G401.6 (cell line): ENCODE measurements around the gene PIKFYVE.
"Not testable (repeated sequence)": the region's sequence is repeated elsewhere in the genome, so short reads cannot be mapped to it uniquely, and the experiment has no call there.

ENCODE experiments used
- FAIRE-seq: peaks from 2 replicates; lab custom pipeline; 2012; peaks lifted over from hg19 to GRCh38; lab: Jason Lieb, UNC

The PIKFYVE gene

GRCh38 chr2:208300847-208301618 is 35.0 kb downstream of the PIKFYVE start:
- no peak for FAIRE-seq

GRCh38 chr2:208304157-208304556 is 38.1 kb downstream of the PIKFYVE start:
- no peak for FAIRE-seq

- FAIRE-seq: no peak
Observed at GRCh38 chr2:208304695-208305094, 38.6 kb downstream of the PIKFYVE start.

GRCh38 chr2:208306291-208306690 is 40.2 kb downstream of the PIKFYVE start:
- no peak for FAIRE-seq

GRCh38 chr2:208311321-208311720 is 45.3 kb downstream of the PIKFYVE start:
- FAIRE-seq: no peak

- FAIRE-seq: no peak
Observed at GRCh38 chr2:208311954-208312353, 45.9 kb downstream of the PIKFYVE start.

GRCh38 chr2:208315081-208315788 is 49.2 kb downstream of the PIKFYVE start:
- no peak for FAIRE-seq

GRCh38 chr2:208318127-208318526 is 52.1 kb downstream of the PIKFYVE start:
- FAIRE-seq: no peak

- FAIRE-seq: no peak
Observed at GRCh38 chr2:208319391-208319790, 53.3 kb downstream of the PIKFYVE start.

GRCh38 chr2:208320686-208321085 is 54.6 kb downstream of the PIKFYVE start:
- no peak for FAIRE-seq

GRCh38 chr2:208326016-208326415 is 60.0 kb downstream of the PIKFYVE start:
- FAIRE-seq: no peak

- FAIRE-seq: no peak
Observed at GRCh38 chr2:208329485-208329884, 63.4 kb downstream of the PIKFYVE start.

GRCh38 chr2:208334230-208334629 is 68.2 kb downstream of the PIKFYVE start:
- FAIRE-seq: no peak

GRCh38 chr2:208346756-208347155 is 80.7 kb downstream of the PIKFYVE start:
- no peak for FAIRE-seq

- no peak for FAIRE-seq
Observed at GRCh38 chr2:208350610-208351009, 84.6 kb downstream of the PIKFYVE start.

GRCh38 chr2:208352644-208353567 is 86.9 kb downstream of the PIKFYVE start:
- no peak for FAIRE-seq

- no peak for FAIRE-seq
Observed at GRCh38 chr2:208354964-208355381, 88.9 kb downstream of the PIKFYVE start.

GRCh38 chr2:208356420-208356819 is 90.4 kb downstream of the PIKFYVE start:
- FAIRE-seq: not testable (repeated sequence)

GRCh38 chr2:208356846-208357574 is 91.0 kb downstream of the PIKFYVE start:
- FAIRE-seq: no peak

- no peak for FAIRE-seq
Observed at GRCh38 chr2:208358758-208359631, 92.9 kb downstream of the PIKFYVE start.

- FAIRE-seq: no peak
Observed at GRCh38 chr2:208359632-208359986, 93.6 kb downstream of the PIKFYVE start.
